ENCODE data around the gene EML1.

DNA sequence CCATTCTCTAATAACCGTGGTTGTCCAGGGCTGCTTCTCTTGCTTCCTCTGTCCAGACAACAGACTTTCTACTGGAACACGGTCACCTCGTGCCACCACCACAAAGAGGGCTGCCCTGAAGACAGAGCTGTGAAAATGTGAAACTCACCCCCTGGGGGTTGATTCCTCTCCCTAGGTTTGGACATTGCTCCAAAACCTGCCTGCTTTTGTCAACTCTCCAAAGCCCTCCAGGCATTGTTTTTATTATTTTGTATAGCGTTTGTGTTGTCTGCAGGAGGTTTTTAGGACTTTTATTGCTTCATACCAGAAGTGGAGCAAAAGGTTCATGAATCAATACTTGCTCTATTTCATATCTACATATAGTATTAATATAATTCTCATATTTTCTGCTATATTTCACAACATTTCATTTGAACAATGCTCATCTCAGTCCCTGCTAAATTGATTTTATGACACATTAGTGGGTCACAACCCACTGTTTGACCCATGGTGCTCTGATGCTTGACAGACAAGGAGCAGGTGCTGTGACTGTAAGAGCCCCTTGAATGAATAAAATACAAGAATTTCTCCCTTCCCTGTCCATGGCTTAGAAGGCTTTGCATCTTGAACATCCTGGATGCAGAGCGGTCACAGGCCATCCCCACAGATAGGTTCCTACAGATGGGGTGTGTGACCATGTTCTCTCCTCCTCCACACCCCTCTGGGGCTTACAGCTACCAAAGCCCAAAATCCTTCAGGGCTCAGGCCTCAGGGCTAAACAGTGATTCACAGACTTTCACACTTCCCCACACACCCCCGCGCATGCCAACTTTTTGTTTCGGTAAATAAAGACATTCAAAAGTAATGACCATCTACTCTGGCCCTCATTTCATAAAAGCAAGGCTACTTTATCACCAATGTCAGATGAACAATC, 20.6 kb upstream of the EML1 start:
- no peak for TF ChIP-seq MYBL2 (CRISPR knock-in tag; IDR thresholded peaks at IDR 0.05)
- TF ChIP-seq FOXK1 (CRISPR knock-in tag; IDR thresholded peaks at IDR 0.05): no peak
- no peak for TF ChIP-seq ESRRA (CRISPR knock-in tag; IDR thresholded peaks at IDR 0.05; ENCODE audit: borderline replicate concordance)
- TF ChIP-seq, protein P1, sequence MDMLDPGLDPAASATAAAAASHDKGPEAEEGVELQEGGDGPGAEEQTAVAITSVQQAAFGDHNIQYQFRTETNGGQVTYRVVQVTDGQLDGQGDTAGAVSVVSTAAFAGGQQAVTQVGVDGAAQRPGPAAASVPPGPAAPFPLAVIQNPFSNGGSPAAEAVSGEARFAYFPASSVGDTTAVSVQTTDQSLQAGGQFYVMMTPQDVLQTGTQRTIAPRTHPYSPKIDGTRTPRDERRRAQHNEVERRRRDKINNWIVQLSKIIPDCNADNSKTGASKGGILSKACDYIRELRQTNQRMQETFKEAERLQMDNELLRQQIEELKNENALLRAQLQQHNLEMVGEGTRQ (CRISPR knock-in tag; IDR thresholded peaks at IDR 0.05): no peak
- TF ChIP-seq CREM (CRISPR knock-in tag; IDR thresholded peaks at IDR 0.05): no peak
- TF ChIP-seq ZNF317 (CRISPR knock-in tag; IDR thresholded peaks at IDR 0.05; ENCODE audit: borderline replicate concordance, low read depth): no peak
- TF ChIP-seq, protein P2, sequence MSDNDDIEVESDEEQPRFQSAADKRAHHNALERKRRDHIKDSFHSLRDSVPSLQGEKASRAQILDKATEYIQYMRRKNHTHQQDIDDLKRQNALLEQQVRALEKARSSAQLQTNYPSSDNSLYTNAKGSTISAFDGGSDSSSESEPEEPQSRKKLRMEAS (CRISPR knock-in tag; IDR thresholded peaks at IDR 0.05): no peak
- TF ChIP-seq, protein P3, sequence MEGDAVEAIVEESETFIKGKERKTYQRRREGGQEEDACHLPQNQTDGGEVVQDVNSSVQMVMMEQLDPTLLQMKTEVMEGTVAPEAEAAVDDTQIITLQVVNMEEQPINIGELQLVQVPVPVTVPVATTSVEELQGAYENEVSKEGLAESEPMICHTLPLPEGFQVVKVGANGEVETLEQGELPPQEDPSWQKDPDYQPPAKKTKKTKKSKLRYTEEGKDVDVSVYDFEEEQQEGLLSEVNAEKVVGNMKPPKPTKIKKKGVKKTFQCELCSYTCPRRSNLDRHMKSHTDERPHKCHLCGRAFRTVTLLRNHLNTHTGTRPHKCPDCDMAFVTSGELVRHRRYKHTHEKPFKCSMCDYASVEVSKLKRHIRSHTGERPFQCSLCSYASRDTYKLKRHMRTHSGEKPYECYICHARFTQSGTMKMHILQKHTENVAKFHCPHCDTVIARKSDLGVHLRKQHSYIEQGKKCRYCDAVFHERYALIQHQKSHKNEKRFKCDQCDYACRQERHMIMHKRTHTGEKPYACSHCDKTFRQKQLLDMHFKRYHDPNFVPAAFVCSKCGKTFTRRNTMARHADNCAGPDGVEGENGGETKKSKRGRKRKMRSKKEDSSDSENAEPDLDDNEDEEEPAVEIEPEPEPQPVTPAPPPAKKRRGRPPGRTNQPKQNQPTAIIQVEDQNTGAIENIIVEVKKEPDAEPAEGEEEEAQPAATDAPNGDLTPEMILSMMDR (IDR thresholded peaks at IDR 0.05): no peak

Measured in WTC11 (cell line).